ENCODE data around the gene NEURL4.
"Not testable (repeated sequence)": the region's sequence is repeated elsewhere in the genome, so short reads cannot be mapped to it uniquely, and the experiment has no call there.

Gene NEURL4

GRCh38 chr17:7348478-7349242 lies 19.5 kb upstream of the NEURL4 start:
- H3K4me3 ChIP-seq (ENCODE audit: low read length), result no peak overlapping the region
- no peak for DNase-seq (ENCODE audit: low read depth, low spot score)

DNA sequence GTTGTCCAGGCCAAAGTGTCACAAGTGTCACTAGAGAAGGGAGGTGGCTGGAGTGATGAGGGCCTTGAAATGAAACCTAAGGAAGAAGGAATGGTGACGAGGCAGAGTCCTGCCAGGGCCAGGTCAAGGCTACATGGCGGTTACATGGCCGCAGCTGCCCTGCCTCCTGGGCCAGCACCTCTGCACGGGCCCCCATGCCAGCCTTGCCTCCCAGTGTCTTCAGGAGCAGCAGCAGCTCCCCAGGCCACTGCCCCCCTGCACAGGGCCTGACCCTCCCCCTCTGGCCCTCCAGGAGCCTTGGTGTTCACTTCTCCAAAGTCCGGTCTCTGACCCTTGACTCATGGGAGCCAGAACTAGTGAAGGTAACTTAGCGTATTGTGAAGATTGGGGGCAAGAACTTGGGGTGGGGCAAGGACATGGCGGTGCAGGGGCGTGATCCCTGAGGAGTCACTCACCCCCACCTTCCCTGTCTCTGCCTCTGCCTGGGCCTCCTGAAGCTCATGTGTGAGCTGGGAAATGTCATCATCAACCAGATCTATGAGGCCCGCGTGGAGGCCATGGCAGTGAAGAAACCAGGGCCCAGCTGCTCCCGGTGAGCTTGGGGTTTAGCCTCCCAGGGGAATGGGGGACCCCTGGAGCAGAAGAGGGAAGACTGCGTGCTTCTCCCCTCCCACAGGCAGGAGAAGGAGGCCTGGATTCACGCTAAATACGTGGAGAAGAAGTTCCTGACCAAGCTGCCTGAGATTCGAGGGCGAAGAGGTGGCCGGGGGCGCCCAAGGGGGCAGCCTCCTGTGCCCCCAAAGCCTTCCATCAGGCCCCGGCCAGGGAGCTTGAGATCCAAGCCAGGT lies 18.7 kb upstream of the NEURL4 start:
- H3K4me3 ChIP-seq (ENCODE audit: low read length), result no peak overlapping the region
- no peak for DNase-seq (ENCODE audit: low read depth, low spot score)

- no peak overlapping the region for H3K4me3 ChIP-seq (ENCODE audit: low read length)
- DNase-seq (ENCODE audit: low read depth, low spot score), result no peak
These were observed 17.9 kb upstream of the NEURL4 start for GRCh38 chr17:7346761-7347614.

GRCh38 chr17:7343250-7343649 lies 14.1 kb upstream of the NEURL4 start:
- no peak for DNase-seq (ENCODE audit: low read depth, low spot score)
- H3K4me3 ChIP-seq (ENCODE audit: low read length), result no peak overlapping the region

GRCh38 chr17:7341842-7342241 lies 12.7 kb upstream of the NEURL4 start:
- no peak for DNase-seq (ENCODE audit: low read depth, low spot score)
- H3K4me3 ChIP-seq (ENCODE audit: low read length), result no peak overlapping the region

DNA sequence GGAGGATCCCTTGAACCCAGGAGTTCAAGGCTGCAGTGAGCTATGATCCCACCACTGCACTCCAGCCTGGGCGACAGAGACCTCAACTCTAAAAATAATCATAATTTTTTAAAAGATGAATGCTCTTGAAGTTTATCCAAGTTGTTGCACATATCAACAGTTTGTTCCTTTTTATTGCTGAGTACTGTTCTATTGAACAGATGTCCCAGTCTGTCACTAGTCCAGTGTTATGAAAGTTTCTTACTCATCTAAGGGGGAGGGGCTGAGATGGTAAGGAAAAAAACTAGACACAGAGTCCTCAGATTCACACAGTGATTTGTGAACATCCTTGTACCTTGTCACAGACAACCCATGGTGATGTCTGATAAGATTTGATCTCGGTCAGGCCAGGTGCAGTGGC lies 11.0 kb upstream of the NEURL4 start:
- no peak overlapping the region for H3K4me3 ChIP-seq (ENCODE audit: low read length)
- no peak for DNase-seq (ENCODE audit: low read depth, low spot score)

DNA sequence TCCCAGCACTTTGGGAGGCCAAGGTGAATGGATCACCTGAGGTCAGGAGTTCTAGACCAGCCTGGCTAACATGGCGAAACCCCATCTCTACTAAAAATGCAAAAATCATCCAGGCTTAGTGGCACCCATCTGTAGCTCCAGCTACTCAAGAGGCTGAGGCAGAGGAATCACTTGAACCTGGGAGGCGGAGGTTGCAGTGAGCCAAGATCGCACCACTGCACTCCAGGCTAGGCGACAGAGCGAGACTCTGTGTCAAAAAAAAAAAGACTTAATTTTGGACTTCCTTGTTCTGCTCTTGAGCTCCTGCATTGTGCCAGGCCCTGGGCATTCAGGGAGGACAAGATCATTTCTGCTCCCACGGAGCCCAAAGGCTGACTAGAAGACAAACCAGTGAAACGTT lies 8.5 kb upstream of the NEURL4 start:
- not testable (repeated sequence) for DNase-seq (ENCODE audit: low read depth, low spot score)
- H3K4me3 ChIP-seq (ENCODE audit: low read length), result peak overlapping the region; percentile 78

- peak within 1 kb of the TSS; percentile 78 for H3K4me3 ChIP-seq (ENCODE audit: low read length)
- DNase-seq (ENCODE audit: low read depth, low spot score), result peak; percentile 90
These were observed 7.4 kb upstream of the NEURL4 start, which contains the start of gene ACAP1 for GRCh38 chr17:7336240-7337175. Gene ACAP1 (plus strand): TSS chr17:7336529. CDS start chr17:7336735, 206 bp downstream.

GRCh38 chr17:7335765-7336164 lies 6.6 kb upstream of the NEURL4 start:
- DNase-seq (ENCODE audit: low read depth, low spot score), result not testable (repeated sequence)
- peak overlapping the region; percentile 78 for H3K4me3 ChIP-seq (ENCODE audit: low read length)

- DNase-seq (ENCODE audit: low read depth, low spot score), result no peak
- H3K4me3 ChIP-seq (ENCODE audit: low read length), result no peak overlapping the region
These were observed 5.9 kb upstream of the NEURL4 start for GRCh38 chr17:7334938-7335538.

GRCh38 chr17:7332600-7333069 lies 3.5 kb upstream of the NEURL4 start:
- H3K4me3 ChIP-seq (ENCODE audit: low read length); DNase-seq (ENCODE audit: low read depth, low spot score): not testable (repeated sequence)

GRCh38 chr17:7332111-7332510 lies 3.0 kb upstream of the NEURL4 start:
- no peak overlapping the region for H3K4me3 ChIP-seq (ENCODE audit: low read length)
- no peak for DNase-seq (ENCODE audit: low read depth, low spot score)

- H3K4me3 ChIP-seq (ENCODE audit: low read length), result peak overlapping the region; percentile 77
- DNase-seq (ENCODE audit: low read depth, low spot score), result no peak
These were observed 1.5 kb upstream of the NEURL4 start for GRCh38 chr17:7330638-7331015.

- DNase-seq (ENCODE audit: low read depth, low spot score), result peak; percentile 81
- peak overlapping the region; percentile 77 for H3K4me3 ChIP-seq (ENCODE audit: low read length)
These were observed 982 bp upstream of the NEURL4 start for GRCh38 chr17:7329997-7330637.

GRCh38 chr17:7329374-7329996 lies 350 bp upstream of the NEURL4 start:
- peak; percentile 99 for DNase-seq (ENCODE audit: low read depth, low spot score)
- H3K4me3 ChIP-seq (ENCODE audit: low read length), result peak overlapping the region; percentile 77

DNA sequence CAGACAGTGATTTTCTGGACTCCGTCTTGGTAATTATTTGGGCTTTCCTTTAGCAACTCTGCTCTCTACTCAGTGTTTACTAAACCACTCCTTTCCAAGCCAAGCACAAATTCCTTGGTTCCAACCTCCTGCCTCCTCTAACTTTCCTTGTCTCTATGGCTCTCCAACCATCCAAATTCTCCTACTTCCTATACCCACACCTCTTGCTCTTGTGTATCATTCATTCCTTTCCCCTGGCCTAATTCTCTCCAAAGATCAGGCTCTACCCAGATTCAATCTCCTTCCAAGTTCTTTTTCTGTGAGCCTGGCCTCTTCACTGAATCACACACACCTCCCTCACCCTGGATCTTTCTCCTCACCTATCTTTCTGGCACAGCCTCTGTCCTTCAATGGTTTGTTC lies 1.1 kb downstream of the NEURL4 start:
- peak overlapping the region; percentile 77 for H3K4me3 ChIP-seq (ENCODE audit: low read length)
- no peak for DNase-seq (ENCODE audit: low read depth, low spot score)

- H3K4me3 ChIP-seq (ENCODE audit: low read length), result no peak overlapping the region
These were observed 1.6 kb downstream of the NEURL4 start for GRCh38 chr17:7327501-7327900.

More at GRCh38 chr17:7327501-7327900, 1.6 kb downstream of the NEURL4 start:
- no peak for DNase-seq (ENCODE audit: low read depth, low spot score)

All from Jurkat, Clone E6-1 (cell line).